ENCODE data around the gene QRICH1. TPM values are rescaled to one million over a fixed set of nuclear protein-coding genes. Genes with fewer than 3 reads are reported as not detected.

Gene QRICH1
- total RNA-seq, 2 experiments from 2014 or later: 210 to 255 TPM

- peak in 12 of 14 experiments; percentile 30 to 74 (median 46) for DNase-seq
- Histone ChIP-seq H3K4me3 (ENCODE audit: low read length) (no peak overlapping the region), H3K27ac (ENCODE audit: low read depth in 1 of 2, low read length in 2 of 2) (no peak overlapping the region), H3K27me3 (ENCODE audit: control insufficient read depth in 1 of 2, insufficient read depth in 2 of 2, low read length in 2 of 2) (no peaks in the 10 kb centered on the region), H3K9me3 (ENCODE audit: control insufficient read depth in 1 of 2, insufficient read depth in 1 of 2, low read length in 2 of 2) (no peaks in the 10 kb centered on the region), H3K4me1 (ENCODE audit: insufficient read depth, low read length) (peaks cover 19% of the 10 kb centered on the region), H3K36me3 (ENCODE audit: insufficient read depth, low read length) (peaks cover 42% of the 10 kb centered on the region)
- peaks cover 24% of the 10 kb centered on the region for H3K4me1 Mint-ChIP-seq (ENCODE audit: low read depth)
- H3K27ac Mint-ChIP-seq: no peak overlapping the region
- no peaks in the 10 kb centered on the region for H3K9me3 Mint-ChIP-seq
- TF ChIP-seq CTCF (IDR thresholded peaks at IDR 0.05): peak; percentile 46
- ChIA-PET POLR2A (interaction anchor here (0.6 to 1.6 kb wide), 3 partner anchors 16 to 26 kb away, joined by 3 to 4 read pairs (median 3); partner anchors contain the start of gene IMPDH2), CTCF (interaction anchor here (0.5 to 6.5 kb wide), 3 partner anchors 25 to 80 kb away, joined by 3 to 53 read pairs (median 6); partner anchors contain the start of genes P4HTM and QRICH1)
- no peaks in the 10 kb centered on the region for H3K27me3 Mint-ChIP-seq
- peak; percentile 37 for ATAC-seq (ENCODE audit: poor library complexity)
- peaks cover 45% of the 10 kb centered on the region for H3K36me3 Mint-ChIP-seq (ENCODE audit: low read depth)
- intact Hi-C loops (cut with DNase I, micrococcal nuclease): loop anchor here in 1 of 2 experiments (5.0 kb wide), 1 partner anchor 297 kb away; the partner anchor contains the start of gene IP6K2
- H3K4me3 Mint-ChIP-seq: peak overlapping the region; percentile 15
Observed at GRCh38 chr3:49013738-49014660, 79.9 kb downstream of the QRICH1 start.

- Histone ChIP-seq H3K9me3 (ENCODE audit: control insufficient read depth in 1 of 2, insufficient read depth in 1 of 2, low read length in 2 of 2) (no peaks in the 10 kb centered on the region), H3K36me3 (ENCODE audit: insufficient read depth, low read length) (peaks cover 42% of the 10 kb centered on the region), H3K4me1 (ENCODE audit: insufficient read depth, low read length) (peaks cover 18% of the 10 kb centered on the region), H3K27ac (ENCODE audit: low read depth in 1 of 2, low read length in 2 of 2) (no peak overlapping the region), H3K27me3 (ENCODE audit: control insufficient read depth in 1 of 2, insufficient read depth in 2 of 2, low read length in 2 of 2) (no peaks in the 10 kb centered on the region), H3K4me3 (ENCODE audit: low read length) (no peak overlapping the region)
- intact Hi-C loops (cut with DNase I, micrococcal nuclease): loop anchor here in 1 of 2 experiments (5.0 kb wide), 1 partner anchor 296 kb away; the partner anchor contains the start of gene IP6K2
- H3K4me3 Mint-ChIP-seq: no peak overlapping the region
- peaks cover 21% of the 10 kb centered on the region for H3K4me1 Mint-ChIP-seq (ENCODE audit: low read depth)
- ChIA-PET CTCF (interaction anchor here (1.2 to 6.5 kb wide), 3 partner anchors 8 to 81 kb away, joined by 3 to 53 read pairs (median 6); partner anchors contain the start of genes P4HTM and QRICH1), POLR2A (interaction anchor here (0.6 to 2.3 kb wide), 4 partner anchors 8 to 25 kb away, joined by 3 to 13 read pairs (median 4); partner anchors contain the start of genes IMPDH2 and NDUFAF3)
- peaks cover 48% of the 10 kb centered on the region for H3K36me3 Mint-ChIP-seq (ENCODE audit: low read depth)
- no peak for TF ChIP-seq CTCF (IDR thresholded peaks at IDR 0.05)
- no peaks in the 10 kb centered on the region for H3K27me3 Mint-ChIP-seq
- no peak for ATAC-seq (ENCODE audit: poor library complexity)
- DNase-seq: no peak
- no peaks in the 10 kb centered on the region for H3K9me3 Mint-ChIP-seq
- H3K27ac Mint-ChIP-seq: no peak overlapping the region
Observed at GRCh38 chr3:49013113-49013737, 80.6 kb downstream of the QRICH1 start.

GRCh38 chr3:49012441-49013017 lies 81.3 kb downstream of the QRICH1 start:
- H3K36me3 Mint-ChIP-seq (ENCODE audit: low read depth): peaks cover 54% of the 10 kb centered on the region
- H3K9me3 Mint-ChIP-seq: no peaks in the 10 kb centered on the region
- peaks cover 20% of the 10 kb centered on the region for H3K4me1 ChIP-seq (ENCODE audit: insufficient read depth, low read length)
- H3K27me3 Mint-ChIP-seq: no peaks in the 10 kb centered on the region
- DNase-seq: no peak
- POLR2A ChIA-PET: interaction anchor here (1.2 to 2.3 kb wide), 4 partner anchors 9 to 25 kb away, joined by 3 to 13 read pairs (median 4); partner anchors contain the start of genes IMPDH2 and NDUFAF3
- H3K27ac ChIP-seq (ENCODE audit: low read depth in 1 of 2, low read length in 2 of 2): no peak overlapping the region
- H3K4me3 ChIP-seq (ENCODE audit: low read length): no peak overlapping the region
- H3K4me3 Mint-ChIP-seq: no peak overlapping the region
- peaks cover 42% of the 10 kb centered on the region for H3K36me3 ChIP-seq (ENCODE audit: insufficient read depth, low read length)
- no peak overlapping the region for H3K27ac Mint-ChIP-seq
- ATAC-seq (ENCODE audit: poor library complexity): no peak
- CTCF ChIA-PET: interaction anchor here (0.6 to 6.5 kb wide), 4 partner anchors 9 to 50 kb away, joined by 3 to 53 read pairs (median 4); partner anchors contain the start of gene P4HTM
- H3K9me3 ChIP-seq (ENCODE audit: control insufficient read depth in 1 of 2, insufficient read depth in 1 of 2, low read length in 2 of 2): no peaks in the 10 kb centered on the region
- TF ChIP-seq CTCF (IDR thresholded peaks at IDR 0.05): no peak
- no peaks in the 10 kb centered on the region for H3K27me3 ChIP-seq (ENCODE audit: control insufficient read depth in 1 of 2, insufficient read depth in 2 of 2, low read length in 2 of 2)
- peaks cover 25% of the 10 kb centered on the region for H3K4me1 Mint-ChIP-seq (ENCODE audit: low read depth)
- intact Hi-C loops (cut with DNase I, micrococcal nuclease): loop anchor here in 1 of 2 experiments (5.0 kb wide), 1 partner anchor 295 kb away; the partner anchor contains the start of gene IP6K2
